Sigmoid colon (tissue), 4 donors: ENCODE data around the gene IL15RA.

ENCODE experiments used
- EP300 ChIP-seq, 4 donors: sonication (generic); formaldehyde crosslinking; IDR thresholded peaks; one replicate each; pipeline ENCODE4 v1.6.1; 2017; ENCODE audit warnings: antibody characterized with exemption in 4 of 4
- POLR2A ChIP-seq, 2 donors: fragments of 450-650 bp; IDR thresholded peaks; one replicate each; pipeline ENCODE4 v1.6.1; 2016; ENCODE audit warnings: antibody characterized with exemption in 2 of 2, mild to moderate bottlenecking in 2 of 2, moderate library complexity in 2 of 2
- POLR2AphosphoS5 ChIP-seq, 4 donors: sonication (generic); formaldehyde crosslinking; IDR thresholded peaks; one replicate each; pipeline ENCODE4 v1.6.1; 2017; ENCODE audit warnings: antibody characterized with exemption in 4 of 4
- TF ChIP-seq, protein P1 (sequence below), 4 experiments: fragments of 450-650 bp in 3 of 4; fragments of 200-600 bp in 1 of 4; IDR thresholded peaks; one replicate each; pipeline ENCODE4 v1.5.1; 2016 to 2019; ENCODE audit warnings: antibody characterized with exemption in 4 of 4, mild to moderate bottlenecking in 3 of 4, moderate library complexity in 2 of 4

DNA sequence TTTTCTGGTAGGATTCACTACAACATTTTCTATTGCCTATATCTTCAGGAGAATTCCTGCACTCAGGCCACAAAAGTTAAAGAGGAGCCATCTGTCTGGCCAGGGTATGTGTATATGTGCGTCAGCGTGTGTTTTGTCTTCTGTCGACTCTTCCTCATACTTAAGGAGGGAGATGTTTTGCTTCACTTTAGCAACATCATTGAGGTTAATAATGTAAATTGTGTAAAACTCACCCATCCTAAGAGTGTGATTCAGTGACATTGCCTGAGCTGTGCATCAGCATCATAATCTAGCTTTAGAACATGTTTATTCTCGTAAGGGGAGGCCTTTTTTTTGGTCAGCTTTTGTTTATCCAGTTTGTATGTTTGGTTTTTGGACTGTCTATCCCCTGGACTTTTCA lies 63.6 kb downstream of the IL15RA start:
- TF ChIP-seq POLR2A (IDR thresholded peaks at IDR 0.05), result no peak
- TF ChIP-seq, protein P1, sequence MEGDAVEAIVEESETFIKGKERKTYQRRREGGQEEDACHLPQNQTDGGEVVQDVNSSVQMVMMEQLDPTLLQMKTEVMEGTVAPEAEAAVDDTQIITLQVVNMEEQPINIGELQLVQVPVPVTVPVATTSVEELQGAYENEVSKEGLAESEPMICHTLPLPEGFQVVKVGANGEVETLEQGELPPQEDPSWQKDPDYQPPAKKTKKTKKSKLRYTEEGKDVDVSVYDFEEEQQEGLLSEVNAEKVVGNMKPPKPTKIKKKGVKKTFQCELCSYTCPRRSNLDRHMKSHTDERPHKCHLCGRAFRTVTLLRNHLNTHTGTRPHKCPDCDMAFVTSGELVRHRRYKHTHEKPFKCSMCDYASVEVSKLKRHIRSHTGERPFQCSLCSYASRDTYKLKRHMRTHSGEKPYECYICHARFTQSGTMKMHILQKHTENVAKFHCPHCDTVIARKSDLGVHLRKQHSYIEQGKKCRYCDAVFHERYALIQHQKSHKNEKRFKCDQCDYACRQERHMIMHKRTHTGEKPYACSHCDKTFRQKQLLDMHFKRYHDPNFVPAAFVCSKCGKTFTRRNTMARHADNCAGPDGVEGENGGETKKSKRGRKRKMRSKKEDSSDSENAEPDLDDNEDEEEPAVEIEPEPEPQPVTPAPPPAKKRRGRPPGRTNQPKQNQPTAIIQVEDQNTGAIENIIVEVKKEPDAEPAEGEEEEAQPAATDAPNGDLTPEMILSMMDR (IDR thresholded peaks at IDR 0.05), result no peak
- TF ChIP-seq POLR2AphosphoS5 (IDR thresholded peaks at IDR 0.05), result no peak
- no peak for TF ChIP-seq EP300 (IDR thresholded peaks at IDR 0.05)
